Stimulated activated CD4-positive, alpha-beta T cell treated with anti-CD3 and anti-CD28 coated beads, Interleukin-4, amount 100 ng/mL, for 48 hours (primary cell): ENCODE measurements around the gene SLX4IP.
"Not testable (repeated sequence)": the region's sequence is repeated elsewhere in the genome, so short reads cannot be mapped to it uniquely, and the experiment has no call there.

ENCODE experiments used
- DNase-seq, 2 donors: peaks; one replicate each; pipeline ENCODE4 v3.0.0-alpha.2; 2020; ENCODE audit warnings: low read depth in 2 of 2

SLX4IP gene

DNA sequence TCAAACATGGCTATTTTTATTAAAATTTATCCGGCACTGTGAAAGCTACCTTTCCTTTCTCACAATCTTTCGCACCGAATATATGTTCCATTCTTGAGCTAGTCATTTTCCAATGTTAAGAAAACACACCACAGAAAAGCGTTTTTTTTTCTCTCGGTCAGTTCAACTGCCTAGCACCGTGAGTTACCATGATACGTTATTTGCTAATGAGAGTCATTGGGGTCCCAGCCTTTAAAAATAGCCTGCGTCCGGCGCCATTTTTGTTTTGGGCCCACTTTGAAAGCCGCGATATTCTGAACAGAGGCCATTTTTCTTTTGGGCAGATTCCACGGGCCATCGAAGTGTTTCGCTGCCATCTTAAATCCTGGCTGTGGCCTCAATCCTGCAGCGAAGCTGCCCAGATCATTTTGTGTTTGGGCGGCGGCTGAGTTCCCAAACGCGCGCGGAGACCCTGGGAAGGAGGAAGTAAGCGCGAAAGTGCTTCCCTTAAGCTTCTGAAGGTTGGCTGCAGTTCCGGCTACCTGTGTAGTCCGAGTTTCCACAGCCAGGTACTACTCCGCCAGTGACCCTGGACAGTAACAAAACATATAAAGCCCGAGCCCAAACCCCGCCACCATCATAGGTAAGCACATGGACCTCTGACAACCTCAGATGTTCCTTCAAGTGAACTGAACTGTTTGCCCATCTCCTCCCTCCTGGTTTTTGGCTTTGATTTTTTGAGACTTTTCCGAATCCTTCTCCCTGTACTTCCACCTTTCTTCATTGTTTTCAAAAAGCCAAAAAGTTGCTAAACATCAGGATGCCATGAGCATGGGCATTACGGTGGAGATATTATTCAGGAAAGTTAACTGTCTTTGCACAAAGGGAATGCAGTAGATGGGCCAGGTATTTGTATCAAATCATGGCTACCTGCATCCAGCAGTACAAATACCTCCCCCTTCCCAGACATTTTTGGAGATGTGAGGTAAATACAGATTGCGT lies at the start of gene SLX4IP:
Gene SLX4IP (plus strand): TSS at position 474 of the 981 bp plus-strand sequence. CDS start 22,900 bp downstream, outside the sequence.
- DNase-seq: peak; percentile 56 to 79

DNA sequence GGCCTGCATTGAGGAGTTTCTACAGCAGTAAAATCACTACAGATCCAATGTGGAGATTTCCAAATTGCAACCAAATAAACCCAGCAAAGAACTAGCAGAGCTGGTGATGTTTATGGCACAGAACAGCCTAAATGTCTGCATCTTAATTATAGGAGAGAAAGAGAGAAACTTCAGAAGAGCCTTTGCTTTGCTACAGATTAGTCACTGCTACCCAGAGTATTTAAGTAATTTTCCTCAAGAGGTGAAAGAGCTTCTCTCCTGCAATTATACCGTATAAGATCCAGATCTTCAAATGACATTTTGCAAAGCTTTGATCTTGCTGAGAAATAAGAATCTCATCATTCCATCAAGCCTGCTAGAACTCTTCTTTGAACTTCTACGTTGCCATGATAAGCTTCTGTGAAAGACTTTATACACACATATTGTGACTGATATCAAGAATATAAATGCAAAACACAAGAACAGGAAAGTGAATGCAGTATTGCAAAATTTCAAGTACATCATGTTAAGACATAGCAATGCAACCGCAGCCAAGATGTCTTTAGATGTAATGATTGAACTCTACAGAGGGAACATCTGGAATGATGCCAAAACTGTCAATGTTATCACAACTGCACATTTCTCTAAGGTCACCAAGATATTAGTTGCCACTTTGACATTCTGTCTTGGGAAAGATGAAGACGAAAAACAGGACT lies 49.1 kb upstream of the SLX4IP start:
- no peak for DNase-seq

DNA sequence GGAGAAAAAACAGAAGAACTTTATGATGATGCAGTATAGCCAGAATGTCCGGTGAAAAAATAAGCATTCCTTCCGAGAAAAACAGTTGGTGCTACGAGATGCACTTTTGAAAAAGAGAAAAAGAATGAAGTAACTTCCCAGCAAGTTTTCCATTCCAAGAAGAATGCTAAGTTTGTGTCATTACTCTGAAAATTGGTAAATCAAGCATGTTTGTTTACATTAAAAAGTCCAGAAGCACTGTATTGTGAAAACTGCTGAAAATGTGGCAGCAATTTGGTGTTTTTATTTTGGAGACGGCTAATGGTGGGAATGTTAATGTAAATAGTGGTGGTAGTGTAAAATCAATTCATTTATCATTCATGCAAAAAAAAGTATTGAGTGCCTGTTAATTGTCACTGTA lies 47.4 kb upstream of the SLX4IP start:
- no peak for DNase-seq

DNA sequence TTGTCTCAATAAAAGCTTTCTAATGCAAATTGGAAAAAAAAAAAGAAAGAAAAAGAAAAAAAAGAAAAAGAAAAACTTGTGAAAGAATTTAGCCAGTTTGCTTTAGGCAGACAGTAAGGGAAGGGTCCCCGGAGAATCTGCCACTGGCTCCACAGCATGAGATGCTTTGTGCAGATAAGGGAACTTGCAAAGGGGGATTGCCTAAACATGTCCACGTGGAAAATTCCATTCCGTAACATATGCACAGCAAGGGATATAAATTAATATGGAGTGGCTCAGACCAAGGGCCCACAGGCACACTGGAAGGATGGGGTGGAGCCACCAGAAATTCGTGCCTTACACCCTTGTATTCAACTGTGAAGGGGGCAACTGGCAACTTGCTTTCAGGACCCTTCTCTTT lies 46.5 kb upstream of the SLX4IP start:
- DNase-seq: no peak

DNA sequence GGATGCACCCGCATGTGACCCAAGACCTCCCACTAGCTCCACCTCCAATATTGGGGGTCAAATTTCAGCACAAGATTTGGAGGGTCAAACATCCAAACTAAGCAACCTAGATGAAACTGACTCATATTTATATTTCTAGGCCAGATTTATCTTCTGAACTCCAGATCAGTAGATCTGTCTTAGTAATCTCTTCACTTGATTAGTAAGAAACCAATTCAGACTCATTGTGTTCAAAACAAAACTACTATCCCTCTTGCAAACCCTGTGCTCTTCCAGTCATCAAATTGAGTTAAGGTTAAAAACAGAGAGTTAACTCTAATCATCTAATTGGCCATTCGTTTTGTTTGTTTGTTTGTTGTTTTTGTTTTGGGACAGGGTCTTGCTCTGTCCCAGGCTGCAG lies 44.4 kb upstream of the SLX4IP start:
- no peak for DNase-seq

DNA sequence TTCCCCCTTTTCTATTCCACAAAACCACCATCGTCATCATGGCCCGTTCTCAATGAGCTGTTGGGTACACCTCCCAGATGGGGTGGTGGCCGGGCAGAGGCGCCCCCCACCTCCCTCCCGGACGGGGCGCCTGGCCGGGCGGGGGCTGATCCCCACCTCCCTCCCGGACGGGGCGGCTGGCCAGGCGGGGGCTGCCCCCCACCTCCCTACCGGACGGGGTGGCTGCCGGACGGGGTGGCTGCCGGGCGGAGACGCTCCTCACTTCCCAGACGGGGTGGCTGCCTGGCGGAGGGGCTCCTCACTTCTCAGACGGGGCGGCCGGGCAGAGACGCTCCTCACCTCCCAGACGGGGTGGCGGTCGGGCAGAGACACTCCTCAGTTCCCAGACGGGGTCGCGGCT lies 40.4 kb upstream of the SLX4IP start:
- DNase-seq: not testable (repeated sequence)

DNA sequence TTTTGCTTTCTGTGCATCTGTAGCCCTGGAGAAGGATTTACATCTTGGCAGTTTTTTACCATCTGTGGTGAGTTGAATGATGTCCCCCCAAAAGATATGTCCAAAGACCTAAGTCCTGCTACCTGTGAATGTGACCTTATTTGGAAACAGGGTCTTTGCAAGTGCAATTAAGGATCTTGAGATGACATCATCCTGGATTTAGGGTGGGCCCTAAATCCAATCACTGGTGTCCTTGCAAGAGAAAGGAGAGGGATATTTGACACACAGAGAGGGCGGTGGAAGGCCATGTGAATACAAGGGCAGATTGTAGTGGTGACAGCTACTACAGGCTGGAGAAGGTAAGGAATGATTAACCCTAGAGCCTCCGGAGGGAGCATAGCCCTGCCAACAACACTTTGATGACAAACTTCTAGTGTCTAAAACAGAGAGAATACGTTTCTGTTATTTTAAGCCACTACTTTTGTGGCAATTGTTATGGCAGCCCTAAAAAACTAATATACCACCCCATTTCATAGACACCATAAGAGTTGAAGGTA lies 36.2 kb upstream of the SLX4IP start:
- DNase-seq: no peak

DNA sequence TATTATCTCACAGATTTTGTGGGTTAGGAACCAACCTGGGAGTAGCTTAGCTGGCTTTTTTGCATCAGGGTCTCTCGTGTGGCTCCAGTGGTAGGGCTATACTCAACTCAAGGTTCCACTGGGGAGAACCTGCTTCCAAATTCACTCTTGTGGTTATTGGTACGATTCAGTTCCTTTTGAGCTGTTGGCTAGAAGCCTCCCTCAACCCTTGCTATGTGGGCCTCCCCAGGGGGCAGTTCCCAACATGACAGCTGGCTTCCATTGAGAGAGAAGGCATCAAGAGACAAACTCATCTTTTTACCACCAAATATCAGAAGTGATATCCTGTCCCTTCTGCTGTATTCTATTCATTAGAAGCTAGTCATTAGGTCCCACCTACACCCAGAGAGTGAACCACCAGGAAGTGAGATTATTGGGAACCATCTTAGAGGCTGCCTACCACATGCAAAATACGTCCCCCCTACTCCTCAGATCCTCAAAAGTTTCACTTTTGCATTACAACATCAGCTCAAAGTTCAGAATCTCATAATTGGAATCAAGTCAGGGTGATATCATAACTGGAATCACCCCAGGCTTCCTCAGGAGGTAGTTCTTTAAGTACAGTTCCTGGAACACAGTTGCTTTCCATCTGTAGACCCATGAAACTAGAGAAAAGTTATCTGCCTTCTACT lies 32.0 kb upstream of the SLX4IP start:
- no peak for DNase-seq

DNA sequence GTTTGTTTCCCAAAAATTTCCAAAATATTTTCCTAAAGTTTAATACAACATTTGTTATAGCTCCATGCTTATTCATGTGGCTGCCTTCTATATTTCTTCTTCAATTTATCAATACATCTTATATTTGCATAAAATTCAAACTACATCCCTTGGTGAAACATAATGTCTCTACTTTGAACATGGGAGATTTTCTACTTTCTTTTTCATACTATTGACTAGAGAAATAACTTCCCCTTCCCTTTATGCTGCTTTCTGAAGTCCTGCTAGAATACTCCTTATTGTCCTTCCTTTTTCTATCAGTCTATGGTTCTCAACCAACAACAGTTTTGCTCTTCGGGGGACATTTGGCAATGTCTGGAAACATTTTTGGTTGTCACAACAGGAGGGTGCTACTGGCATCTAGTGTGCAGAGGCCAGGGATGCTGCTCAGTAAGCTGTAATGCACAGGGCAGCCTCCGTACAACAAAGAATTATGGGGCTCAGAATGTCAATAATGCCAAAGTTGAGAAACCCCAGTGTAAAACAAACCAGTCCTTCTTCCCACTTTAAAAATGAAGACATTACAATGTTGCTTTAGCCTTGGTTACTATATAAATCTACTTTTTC lies 31.0 kb upstream of the SLX4IP start:
- DNase-seq: no peak

DNA sequence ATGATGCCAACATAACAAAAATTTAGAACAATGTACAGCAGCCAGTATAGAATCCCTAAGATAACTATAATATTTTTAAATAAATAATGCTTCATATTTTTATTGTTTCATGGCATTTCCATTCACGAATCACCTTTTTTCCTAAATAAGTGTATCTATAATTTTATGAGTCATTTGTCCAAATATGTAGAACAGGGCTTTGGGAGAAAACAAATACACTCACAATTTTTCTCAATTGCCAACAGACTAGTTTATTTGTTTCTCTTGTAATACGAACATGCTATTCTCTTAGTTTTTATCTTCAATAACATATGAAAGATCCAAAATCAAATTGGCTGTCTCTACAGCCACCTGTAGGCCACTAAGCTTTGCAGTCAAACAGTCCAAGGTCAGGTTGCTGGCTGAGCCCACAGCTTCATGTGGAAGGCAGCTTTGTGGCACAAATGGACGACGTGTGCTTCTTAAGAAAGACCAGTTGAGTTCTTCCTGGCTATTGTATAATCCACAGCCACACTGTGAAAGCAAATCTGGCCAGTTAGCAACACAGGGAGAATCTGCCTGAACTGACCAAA lies 30.1 kb upstream of the SLX4IP start:
- no peak for DNase-seq

DNA sequence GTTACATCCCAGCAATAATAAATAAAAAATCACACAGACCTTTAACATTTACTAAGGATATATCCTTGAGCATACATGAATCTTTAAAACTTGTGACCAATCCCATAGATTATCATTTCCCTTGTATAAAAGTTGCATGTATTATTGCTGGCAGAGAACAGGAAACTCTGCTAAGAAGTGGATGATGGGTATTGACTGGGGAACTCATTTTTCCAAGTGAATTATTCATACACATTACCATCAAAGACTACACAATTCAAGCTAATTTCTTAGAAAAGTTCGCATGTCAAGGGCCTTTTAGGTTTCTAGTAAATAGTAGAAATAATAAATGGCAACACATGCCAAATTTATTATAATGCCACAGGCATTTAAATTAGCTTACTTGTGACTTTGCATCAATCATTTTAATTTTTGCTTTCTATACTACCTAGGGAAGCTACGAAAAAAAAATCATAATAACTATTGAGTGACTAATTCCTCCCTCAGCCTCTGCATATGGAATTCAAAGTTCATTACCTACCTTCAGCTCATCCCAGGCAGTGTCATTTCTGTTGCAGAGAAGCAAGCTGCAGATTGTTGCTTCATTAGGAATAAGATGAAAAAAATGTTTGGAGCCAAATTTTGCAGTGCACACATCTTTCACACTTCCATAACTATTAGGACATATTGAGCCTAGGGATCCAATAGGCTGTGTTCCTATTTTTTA lies 26.8 kb upstream of the SLX4IP start:
- no peak for DNase-seq

DNA sequence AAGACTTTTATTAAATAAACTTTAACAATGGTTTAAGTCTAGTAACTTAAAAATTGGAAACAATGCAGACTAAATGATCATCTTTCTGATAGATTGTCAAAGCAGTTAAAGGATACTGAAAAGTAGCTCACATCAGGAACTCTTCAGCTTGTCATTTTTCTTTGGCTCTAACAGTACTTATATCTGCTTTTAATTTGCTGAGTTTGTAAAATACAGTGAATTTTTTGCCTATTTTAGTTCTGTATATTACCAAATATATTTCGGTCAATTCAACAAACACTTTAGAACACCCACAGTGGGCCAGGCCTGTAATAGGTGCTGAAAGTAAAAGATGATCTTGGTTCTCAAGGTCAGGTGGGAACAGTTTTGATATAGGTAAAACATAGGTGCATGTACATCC lies 23.4 kb upstream of the SLX4IP start:
- DNase-seq: no peak

DNA sequence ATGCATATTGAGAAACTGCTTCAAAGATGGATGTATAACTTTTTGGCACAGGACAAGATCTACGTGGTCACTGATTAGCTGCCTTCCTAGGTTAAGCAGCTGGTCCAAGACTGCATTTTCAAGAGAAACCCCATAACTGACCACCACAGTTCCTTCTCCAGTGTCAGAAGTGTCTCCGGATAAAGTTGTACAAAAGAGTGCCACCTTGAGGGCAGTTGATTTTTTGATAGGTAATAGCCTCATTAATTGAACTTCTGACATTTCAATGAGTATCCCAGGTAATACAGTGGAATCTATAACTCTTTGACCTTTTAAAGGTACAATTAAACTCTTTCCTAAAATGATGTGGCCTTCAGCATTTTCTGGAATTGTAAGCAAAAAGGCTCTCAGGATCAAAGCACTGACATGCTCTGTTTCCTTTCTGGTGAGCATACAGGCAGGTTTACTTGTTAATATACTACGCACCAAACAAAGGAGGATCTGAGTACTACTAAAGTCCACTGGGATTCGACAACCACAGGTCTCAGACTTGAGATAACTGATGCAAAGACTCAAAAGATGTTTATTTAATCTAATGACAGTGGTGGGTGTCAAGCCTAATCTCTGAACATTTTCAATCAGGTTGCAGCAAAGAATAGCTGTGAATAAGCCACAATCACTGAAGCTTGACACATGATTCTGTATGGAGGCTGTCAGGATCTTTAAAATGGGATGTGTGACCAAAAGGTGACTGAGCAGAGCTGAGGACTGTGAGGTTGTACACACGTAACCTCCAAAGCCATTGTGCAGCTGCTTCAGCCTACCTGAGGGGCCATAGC lies 22.3 kb upstream of the SLX4IP start:
- DNase-seq: no peak

DNA sequence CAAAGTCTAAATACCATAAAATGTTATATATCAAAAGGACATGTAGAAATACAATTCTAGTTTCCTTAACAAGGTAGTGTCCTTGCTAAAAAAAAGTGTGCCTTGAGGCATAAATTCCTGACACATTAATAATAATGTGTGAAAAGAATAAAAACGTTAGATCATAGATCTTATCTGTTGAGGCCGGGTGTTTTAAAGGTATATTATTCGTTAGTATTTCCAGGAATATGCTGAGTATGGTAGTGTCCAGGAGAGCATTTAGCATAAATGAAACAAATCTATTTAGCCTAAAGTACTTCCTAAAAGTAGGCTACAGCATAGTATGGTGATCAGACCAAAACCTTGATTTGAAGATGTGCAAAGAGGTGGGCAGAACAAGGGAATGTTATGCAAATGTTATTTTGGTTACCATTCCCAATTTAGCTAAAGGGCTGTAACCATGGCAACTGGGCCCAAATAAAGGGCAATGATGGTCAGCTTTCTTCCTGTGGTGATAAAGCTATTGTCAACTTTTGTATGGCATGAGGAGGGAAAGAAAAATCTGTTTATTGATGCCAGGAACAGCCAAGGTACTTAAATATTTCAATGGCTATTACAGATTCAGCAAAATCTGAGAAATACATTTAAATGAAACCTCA lies 20.0 kb upstream of the SLX4IP start:
- DNase-seq: no peak

DNA sequence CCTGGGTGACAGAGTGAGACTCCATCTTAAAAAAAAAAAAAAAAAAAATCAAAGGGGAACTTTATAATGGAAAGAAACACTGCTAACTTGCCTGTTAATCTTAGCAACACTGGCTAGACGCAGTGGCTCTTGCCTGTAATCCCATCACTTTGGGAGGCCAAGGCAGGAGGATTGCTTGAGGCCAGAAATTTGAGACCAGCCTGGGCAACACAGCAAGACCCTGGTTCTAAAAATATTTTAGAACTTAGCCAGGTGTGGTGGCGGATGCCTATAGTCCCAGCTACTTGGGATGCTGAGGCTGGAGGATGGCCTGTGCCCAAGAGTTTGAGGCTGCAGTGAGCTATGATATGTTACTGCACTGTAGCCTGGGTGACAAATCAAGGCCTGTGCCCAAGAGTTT lies 17.9 kb upstream of the SLX4IP start:
- DNase-seq: not testable (repeated sequence)

DNA sequence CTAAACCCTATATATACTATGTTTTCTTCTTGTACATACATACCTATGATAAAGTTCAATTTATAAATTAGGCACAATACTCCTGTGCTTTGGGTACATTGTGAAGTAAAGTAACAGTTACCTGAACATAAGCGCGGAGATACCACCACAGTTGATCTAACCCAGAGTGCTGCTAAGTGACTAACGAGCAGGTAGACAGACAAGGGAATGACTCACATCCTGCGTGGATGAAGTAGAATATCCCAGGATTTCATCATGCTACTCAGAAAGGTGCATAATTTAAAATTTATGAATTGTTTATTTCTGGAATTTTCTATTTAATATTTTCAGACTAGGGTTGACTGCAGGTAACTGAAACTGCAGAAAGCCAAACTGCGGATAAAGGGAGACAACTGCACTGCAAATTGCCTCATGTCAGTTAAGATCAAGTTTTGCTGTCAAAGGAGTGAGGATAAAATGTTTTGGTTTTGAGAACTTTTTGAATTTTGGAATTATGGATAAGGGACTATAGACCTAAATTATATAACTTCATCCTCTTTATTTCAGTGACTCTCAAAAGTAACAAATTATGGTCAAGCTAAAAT lies 15.5 kb upstream of the SLX4IP start:
- DNase-seq: no peak

DNA sequence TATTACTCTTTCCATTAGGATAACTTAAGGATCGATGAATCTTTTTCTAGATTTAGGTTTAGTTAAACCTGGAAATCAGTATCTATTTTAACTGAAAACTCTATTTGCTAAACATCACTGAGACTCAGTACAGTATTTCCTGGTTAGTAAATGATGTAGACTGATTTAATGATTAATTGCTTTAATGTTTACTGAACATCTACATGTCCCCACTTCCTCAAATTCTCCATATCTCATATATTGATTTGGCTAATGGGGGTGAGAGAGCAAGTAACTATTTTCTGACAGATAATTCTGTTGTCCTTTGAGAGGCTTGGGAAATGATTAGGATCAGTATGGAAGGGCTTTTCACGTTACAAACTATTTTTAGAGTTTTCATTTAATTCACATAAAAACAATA lies 11.4 kb upstream of the SLX4IP start:
- DNase-seq: no peak

DNA sequence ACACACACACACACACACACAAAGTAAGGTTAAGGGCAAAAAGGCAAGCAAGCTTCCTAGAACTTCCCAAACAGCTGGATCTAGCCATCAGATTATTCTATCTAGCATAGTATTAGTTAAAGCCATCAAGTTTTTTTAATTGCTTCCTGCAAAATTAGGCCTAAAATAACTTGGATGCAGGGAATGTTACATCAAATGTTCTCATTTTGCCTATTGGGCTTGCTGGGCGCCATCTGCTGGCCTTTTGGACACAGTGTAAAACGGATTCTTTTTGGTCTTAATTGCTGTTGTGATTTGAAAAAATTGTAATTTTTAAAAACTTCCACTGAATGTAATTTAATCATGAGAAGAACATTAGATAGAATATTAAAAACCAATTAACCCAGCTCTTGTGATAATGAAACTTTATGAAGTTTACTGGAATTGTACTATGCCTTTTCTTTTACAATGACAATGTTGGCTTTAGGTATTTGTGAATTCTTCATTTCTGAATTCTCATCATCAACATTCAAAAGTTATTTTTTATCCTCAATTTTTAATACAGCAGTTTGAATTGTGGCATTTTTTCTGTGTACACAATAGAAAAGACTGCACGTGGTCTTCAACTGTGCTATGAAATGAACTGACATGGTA lies 7.9 kb upstream of the SLX4IP start:
- DNase-seq: no peak

DNA sequence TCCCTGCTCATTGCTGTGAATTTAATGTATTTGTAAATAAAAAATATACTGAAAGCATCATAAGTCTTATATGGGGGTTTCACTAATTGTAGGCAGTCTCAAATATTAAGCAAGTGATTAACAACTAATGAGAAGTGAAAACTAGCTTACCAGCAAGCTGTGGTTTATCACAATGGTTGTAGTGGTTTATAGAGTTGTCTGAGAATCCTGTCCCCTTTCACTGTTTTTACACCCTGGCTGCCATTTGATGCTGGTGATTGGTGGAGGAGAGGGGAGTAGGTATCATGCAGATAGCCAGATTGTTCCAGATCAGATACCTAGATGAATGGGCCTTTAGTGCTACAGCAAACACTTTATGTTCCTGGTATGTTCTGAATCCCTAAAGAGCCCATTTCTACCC lies 7.1 kb upstream of the SLX4IP start:
- DNase-seq: no peak
